DMS53 (cell line): ENCODE results near the gene SRSF11.

Experiments used
- DNase-seq: peaks from one replicate; lab custom pipeline; 2025; lab: John Stamatoyannopoulos, UW

SRSF11 gene

DNA sequence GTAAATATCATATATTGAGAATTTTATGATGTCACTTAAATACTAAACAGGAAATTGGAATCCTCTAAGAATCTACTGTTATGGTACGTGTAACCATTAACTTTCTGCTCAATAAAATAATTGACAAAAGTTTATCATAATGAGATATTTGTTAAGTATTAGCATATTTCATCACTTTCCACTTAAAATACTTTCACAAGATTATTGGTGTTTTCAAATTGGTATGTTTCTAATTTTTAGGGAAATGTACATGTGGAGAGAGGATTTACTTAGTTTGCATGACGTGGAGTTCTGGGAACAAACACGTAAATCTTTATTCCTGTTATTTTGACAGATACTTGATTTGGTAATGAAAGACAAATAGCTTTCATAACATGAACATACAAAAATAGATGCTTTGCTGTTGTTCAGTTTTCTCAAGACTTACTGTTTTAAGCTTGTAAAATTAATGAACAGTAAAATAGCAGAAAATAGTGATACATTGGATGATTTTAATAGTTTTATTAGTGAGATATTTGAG, 1.6 kb downstream of the SRSF11 start:
- DNase-seq: no peak

DNA sequence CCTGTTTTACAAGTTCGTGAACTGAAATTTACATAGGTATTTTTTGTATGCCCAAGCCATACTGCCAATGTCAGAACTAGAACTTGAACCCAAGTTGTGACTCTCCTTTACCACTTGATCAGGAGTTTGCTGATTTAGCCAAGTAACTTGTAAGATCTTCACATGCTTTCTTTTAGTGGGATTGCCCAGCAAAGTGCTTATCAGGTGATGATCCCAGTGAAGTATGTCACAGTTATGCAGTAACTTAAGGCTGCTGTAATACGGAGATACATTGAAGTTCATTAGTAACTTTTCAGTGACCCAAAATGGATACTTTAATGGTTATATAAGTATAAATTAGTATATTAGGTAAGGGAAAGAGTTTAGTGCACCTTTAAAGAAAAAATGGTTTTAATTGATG, 3.8 kb downstream of the SRSF11 start:
- DNase-seq: no peak

GRCh38 chr1:70227439-70227838, 6.3 kb downstream of the SRSF11 start:
- no peak for DNase-seq

GRCh38 chr1:70228670-70229069, 7.5 kb downstream of the SRSF11 start:
- no peak for DNase-seq

DNA sequence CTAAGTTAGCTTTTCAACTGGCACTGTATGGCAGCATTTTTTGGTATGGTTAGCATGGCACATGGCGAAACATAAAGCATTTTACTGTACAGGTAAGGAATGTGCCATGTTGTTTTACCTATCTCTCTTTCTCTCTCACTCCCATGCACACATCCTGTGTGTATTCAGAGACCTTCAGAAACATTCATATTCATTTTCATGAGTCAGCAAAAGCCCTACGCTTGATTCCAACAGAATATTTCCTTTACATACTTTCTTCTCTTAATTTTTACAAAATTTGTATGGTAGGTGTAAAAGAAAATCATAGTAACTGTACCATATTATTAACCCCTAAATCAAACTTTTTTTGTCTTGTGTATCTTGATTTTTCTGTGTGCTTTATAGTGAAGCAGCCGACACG, 10.3 kb downstream of the SRSF11 start:
- no peak for DNase-seq

DNA sequence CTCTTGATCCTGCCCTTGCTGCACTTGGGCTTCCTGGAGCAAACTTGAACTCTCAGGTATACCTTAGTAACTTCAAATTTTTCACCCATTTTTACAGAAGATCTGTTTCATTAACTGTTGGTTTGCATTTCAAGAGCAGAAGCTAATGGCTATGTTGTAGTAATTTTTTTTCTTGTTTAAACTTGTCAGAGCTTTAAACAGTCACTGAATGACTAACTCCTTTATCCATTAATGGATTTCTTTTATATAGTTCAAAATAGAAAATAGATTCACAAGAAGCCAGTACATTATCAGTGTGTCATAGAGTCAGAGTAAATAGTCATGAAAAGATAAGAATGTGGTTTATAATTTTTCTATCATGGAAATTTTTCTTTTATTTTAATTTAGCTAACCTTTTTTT, 13.6 kb downstream of the SRSF11 start:
- DNase-seq: no peak

DNA sequence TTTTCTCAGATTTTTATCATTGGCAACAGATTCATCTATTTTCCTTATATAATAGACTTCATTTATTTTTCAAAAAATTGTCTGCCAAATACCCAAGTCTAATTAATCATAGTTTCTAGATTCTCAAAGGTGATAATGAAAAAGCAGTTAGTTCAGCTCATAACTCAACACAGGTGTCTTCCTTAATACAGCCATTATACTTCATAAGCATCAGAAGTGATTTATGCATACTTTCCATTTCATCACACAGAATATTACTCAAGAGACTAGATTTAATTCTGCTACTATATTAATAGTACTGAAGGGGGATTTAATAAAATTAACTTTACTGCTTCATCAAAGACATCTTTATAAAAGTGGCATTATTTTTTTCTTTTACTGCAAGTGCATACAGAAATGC, 18.8 kb downstream of the SRSF11 start:
- no peak for DNase-seq

GRCh38 chr1:70247122-70247521, 25.9 kb downstream of the SRSF11 start:
- DNase-seq: no peak

GRCh38 chr1:70247768-70248167, 26.6 kb downstream of the SRSF11 start:
- no peak for DNase-seq

GRCh38 chr1:70248729-70249128, 27.5 kb downstream of the SRSF11 start:
- DNase-seq: no peak

DNA sequence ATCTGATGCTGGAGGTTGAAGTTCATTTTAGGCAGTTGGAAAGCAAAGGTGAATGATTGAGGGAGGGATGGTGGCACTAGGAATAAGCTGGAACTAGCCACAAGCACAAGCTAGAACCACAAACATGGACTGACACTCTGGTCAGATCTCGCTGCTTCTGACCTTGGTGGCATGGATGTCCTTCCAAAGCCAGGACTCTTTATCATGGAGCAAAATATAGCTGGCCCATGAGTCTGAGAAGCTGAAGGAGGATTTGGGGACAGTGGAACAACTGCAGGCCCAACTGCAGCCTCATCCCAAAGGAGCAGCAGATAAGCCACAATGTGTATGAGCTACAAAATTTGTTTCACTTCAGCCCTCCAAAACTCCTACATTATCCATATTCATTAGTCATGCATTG, 35.5 kb downstream of the SRSF11 start:
- no peak for DNase-seq

GRCh38 chr1:70264839-70265238, 43.7 kb downstream of the SRSF11 start:
- DNase-seq: no peak

- no peak for DNase-seq
Observed at GRCh38 chr1:70265946-70266345, 44.8 kb downstream of the SRSF11 start.

DNA sequence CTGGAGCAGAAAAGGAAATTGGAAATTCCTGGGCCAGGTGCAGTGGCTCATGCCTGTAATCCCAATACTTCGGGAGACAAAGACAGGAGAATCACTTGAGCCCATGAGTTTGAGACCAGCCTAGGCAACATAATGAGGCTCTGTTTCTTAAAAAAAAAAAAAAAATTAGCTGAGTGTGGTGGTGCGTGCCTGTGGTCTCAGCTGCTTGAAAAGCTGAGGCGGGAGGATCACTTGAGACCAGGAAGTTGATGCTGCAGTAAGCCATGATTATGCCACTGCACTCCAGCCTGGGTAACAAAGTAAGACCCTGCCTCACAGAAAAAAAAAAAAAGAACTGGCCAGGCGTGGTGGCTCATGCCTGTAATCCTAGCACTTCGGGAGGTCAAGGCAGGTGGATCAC, 56.7 kb downstream of the SRSF11 start:
- no peak for DNase-seq

DNA sequence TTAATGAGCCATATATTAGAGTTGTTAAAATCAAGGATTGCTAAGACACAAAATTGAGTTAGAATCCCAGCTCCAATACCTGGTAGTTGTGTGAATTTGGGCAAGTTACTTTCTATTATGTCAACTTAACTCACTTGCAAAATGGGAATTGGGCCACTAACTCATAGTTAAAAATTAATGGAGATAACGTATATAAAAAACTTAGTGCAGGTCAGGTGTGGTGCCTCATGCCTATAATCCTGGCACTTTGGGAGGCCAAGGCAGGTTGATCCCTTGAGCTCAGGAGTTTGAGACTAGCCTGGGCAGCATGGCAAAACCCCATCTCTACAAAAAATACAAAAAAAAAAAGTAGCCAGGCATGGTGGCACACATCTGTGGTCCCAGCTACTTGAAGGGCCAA, 57.5 kb downstream of the SRSF11 start:
- DNase-seq: no peak

DNA sequence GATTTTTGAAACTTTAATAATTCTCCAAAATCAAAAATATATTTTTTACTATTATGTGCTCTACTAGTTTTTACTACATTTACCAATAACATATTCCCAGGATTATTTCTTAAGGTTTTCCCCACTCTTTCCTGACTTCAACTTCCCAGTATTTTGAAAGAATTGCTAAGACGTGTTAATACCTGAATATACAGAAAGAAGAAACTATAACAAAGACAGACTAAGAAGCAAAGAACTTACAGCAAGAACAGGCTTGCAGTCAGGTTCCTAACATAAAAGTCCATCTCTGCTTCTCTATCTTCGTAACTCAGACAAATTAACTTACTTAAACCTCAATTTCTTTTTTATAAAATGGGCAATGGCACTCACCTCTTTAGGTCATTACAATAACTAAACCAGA, 63.2 kb downstream of the SRSF11 start:
- DNase-seq: no peak

- DNase-seq: no peak
Observed at GRCh38 chr1:70286453-70286852, 65.3 kb downstream of the SRSF11 start.

- no peak for DNase-seq
Observed at GRCh38 chr1:70288166-70288565, 67.0 kb downstream of the SRSF11 start.

- DNase-seq: no peak
Observed at GRCh38 chr1:70290218-70290617, 69.0 kb downstream of the SRSF11 start.

- DNase-seq: no peak
Observed at GRCh38 chr1:70293186-70293843, 72.1 kb downstream of the SRSF11 start.

DNA sequence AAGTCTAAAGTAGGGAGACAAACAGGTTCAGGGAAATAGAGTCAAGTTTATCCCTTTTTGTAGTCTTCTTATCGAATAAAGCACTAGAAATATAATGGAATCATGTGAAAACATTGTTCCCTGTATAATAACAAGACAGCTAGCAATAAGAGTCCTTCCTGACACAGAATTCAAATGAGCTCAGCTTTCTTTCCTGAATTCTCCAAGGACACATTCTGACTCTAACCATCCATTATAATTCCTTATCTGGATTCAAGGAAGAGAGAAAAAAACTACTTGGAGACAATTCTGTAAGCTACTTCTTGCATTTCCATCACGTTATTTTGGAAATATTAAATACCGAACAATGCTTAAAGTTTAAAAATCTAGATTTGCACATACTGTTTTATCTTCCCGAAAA, 74.6 kb downstream of the SRSF11 start:
- DNase-seq: no peak

- DNase-seq: no peak
Observed at GRCh38 chr1:70299472-70299871, 78.3 kb downstream of the SRSF11 start.
